ENCODE results near the gene AIRE. TPM values are rescaled to one million over a fixed set of nuclear protein-coding genes. Genes with fewer than 3 reads are reported as not detected.
A peak's percentile ranks its signal among the peaks of the same experiment; 100 is the strongest.

AIRE gene
- total and polyA plus RNA-seq, 2 of the 13 experiments (the other 11 are each of a cell fraction or from before 2014, with no cell fraction given): not detected

DNA sequence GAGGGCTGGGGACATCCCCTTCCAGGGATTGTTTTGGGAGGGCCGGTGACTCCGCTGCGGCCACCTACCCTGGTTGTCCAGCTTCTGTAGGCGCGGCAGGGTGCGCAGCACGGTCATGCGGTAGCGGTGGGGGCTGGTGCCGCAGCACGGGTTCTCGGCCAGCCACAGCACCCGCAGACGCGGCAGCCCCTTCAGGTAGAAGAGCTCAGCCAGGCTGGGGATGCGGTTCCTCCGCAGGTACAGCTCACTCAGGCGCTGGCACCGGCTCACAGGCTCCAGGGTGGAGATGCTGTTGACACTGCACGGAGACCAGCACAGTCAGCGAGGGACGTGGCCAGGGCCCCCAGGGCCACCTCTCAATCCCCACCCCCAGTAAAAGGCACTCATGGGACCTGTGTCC is 47.3 kb downstream of the AIRE start:
- no TSS peak for BruUV-seq (replicated peaks)
- Histone ChIP-seq H3K4me2 (ENCODE audit: low read depth, low read length) (no peak overlapping the region), H4K20me1 (ENCODE audit: insufficient read depth, low read length) (no peaks in the 10 kb centered on the region; the same call in 1 of the 2 replicates), H3K36me3 (replicated peaks in 1 of 2; ENCODE audit: control insufficient read depth in 1 of 2, insufficient read depth in 2 of 2, low read length in 2 of 2) (peaks cover 5 to 15% of the 10 kb centered on the region in 2 experiments; a peak in 4 of 5 replicates), H3K27ac (ENCODE audit: extremely low read length, insufficient read depth, low read length) (no peak overlapping the region), H2AFZ (ENCODE audit: low read length) (no peak overlapping the region), H3K9me3 (ENCODE audit: low read length) (no peaks in the 10 kb centered on the region), H3K79me2 (ENCODE audit: insufficient read depth, low read length) (no peaks in the 10 kb centered on the region), H3K9ac (ENCODE audit: insufficient read depth, low read depth, low read length) (no peak overlapping the region), H3K4me3 (replicated peaks in 1 of 3; ENCODE audit: insufficient read depth in 1 of 3, low read depth in 2 of 3, low read length in 3 of 3) (no peak overlapping the region), H3K4me1 (ENCODE audit: insufficient read depth, low read length) (peaks cover 9% of the 10 kb centered on the region), H3K27me3 (ENCODE audit: control insufficient read depth in 1 of 2, insufficient read depth in 2 of 2, low read length in 2 of 2) (no peaks in the 10 kb centered on the region)
- WGBS (ENCODE audit: low lambda C conversion rate): 97% methylated on average over 8 of the region's 22 CpGs
- ATAC-seq: no peak
- TF ChIP-seq NPAS2 (CRISPR knock-in tag; IDR thresholded peaks at IDR 0.05; ENCODE audit: borderline replicate concordance): no peak
- peak; percentile 25; the same call in 1 of the 2 replicates for TF ChIP-seq RBFOX2 (IDR thresholded peaks at IDR 0.05; ENCODE audit: low read depth, low read length)
- no peak for TF ChIP-seq DMAP1 (CRISPR knock-in tag; IDR thresholded peaks at IDR 0.05)
- ChIA-PET CTCF (ENCODE audit: low intra/inter-chr PET ratio, low total read pairs) (no interaction called here), POLR2A (no interaction called here)
- in situ Hi-C loops (cut with HindIII; ENCODE audit: extremely low pct_ligation_motif_present, low pct_unique_long_range_greater_than_20kb) (no loop called here), intact Hi-C loops (cut with micrococcal nuclease; ENCODE audit: unreplicated experiment) (no loop called here)
- DNase-seq (ENCODE audit: low spot score): no peak
- FAIRE-seq: no peak

DNA sequence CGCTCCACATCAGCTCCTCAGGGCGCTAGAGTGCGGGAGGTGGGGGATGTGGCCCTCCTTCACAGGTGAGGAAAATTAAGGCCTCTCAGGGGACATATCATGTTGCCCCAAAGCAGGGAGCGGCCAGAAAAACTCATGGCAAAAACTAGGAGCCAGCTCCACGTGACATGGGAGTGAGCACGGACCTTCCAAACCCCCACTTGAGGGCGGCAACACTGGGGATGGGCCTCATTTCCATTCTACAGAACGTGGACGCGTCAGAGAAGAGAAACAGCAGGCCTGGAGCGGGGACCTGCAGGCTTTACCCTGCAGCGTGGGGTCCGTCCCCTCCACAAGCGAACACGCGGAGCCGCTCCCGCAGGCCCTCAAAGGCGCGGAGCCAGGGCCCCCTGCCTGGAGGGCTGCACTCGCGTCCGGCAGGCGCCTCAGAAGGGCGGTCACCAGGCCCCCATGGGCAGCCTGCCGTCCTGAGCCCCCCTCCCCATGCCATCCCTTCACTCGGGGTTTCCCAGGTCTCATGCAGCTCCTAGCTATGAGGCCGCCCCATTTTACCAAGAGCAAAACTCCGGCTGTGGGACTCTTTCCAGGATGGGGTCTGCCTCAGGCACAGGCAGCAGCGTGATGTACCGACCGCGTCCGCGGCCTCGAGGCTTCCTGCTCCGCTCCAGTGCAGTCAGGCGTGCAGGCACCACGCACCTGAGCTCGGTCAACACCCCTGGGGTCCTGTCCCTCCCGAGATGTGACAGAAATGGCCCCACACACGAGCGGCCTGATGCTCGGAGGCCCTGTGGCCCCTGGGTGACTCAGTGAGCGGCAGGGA is 48.0 kb downstream of the AIRE start:
- peaks cover 3% of the 10 kb centered on the region for H4K20me1 ChIP-seq (ENCODE audit: insufficient read depth, low read length)
- in situ Hi-C loops (cut with HindIII; ENCODE audit: extremely low pct_ligation_motif_present, low pct_unique_long_range_greater_than_20kb) (no loop called here), intact Hi-C loops (cut with micrococcal nuclease; ENCODE audit: unreplicated experiment) (no loop called here)
- no peak overlapping the region for H2AFZ ChIP-seq (ENCODE audit: low read length)
- no peaks in the 10 kb centered on the region for H3K9me3 ChIP-seq (ENCODE audit: low read length)
- H3K27ac ChIP-seq (ENCODE audit: extremely low read length, insufficient read depth, low read length): no peak overlapping the region
- no peak for FAIRE-seq
- ATAC-seq: no peak
- TF ChIP-seq FOXP1 (IDR thresholded peaks at IDR 0.05): no peak
- no peak for TF ChIP-seq FOXP1 (CRISPR knock-in tag; IDR thresholded peaks at IDR 0.05)
- TF ChIP-seq AGO2 (optimal IDR thresholded peaks at IDR 0.05; ENCODE audit: low read depth, low read length): peak; percentile 48
- TF ChIP-seq ELF3 (CRISPR knock-in tag; IDR thresholded peaks at IDR 0.05): no peak
- no peak for TF ChIP-seq ZNF780A (CRISPR knock-in tag; IDR thresholded peaks at IDR 0.05)
- no peak for TF ChIP-seq SIX4 (CRISPR knock-in tag; IDR thresholded peaks at IDR 0.05)
- TF ChIP-seq ZSCAN25 (CRISPR knock-in tag; IDR thresholded peaks at IDR 0.05): no peak
- 99% methylated on average over 18 of the region's 45 CpGs for WGBS (ENCODE audit: low lambda C conversion rate)
- peaks cover 12% of the 10 kb centered on the region for H3K4me1 ChIP-seq (ENCODE audit: insufficient read depth, low read length)
- H3K79me2 ChIP-seq (ENCODE audit: insufficient read depth, low read length): no peaks in the 10 kb centered on the region
- H3K9ac ChIP-seq (ENCODE audit: insufficient read depth, low read depth, low read length): no peak overlapping the region
- H3K4me3 ChIP-seq (replicated peaks in 1 of 3; ENCODE audit: insufficient read depth in 1 of 3, low read depth in 2 of 3, low read length in 3 of 3): no peak overlapping the region
- H3K27me3 ChIP-seq (ENCODE audit: control insufficient read depth in 1 of 2, insufficient read depth in 2 of 2, low read length in 2 of 2): no peaks in the 10 kb centered on the region
- no peak for DNase-seq (ENCODE audit: low spot score)
- POLR2A ChIA-PET: interaction anchor here (0.5 kb wide), 1 partner anchor 172 kb away, joined by 4 read pairs; no protein-coding TSS in a partner anchor
- BruUV-seq (replicated peaks): no TSS peak
- H3K36me3 ChIP-seq (replicated peaks in 1 of 2; ENCODE audit: control insufficient read depth in 1 of 2, insufficient read depth in 2 of 2, low read length in 2 of 2): peaks cover 5 to 15% of the 10 kb centered on the region in 2 experiments; a peak in 4 of 5 replicates
- CTCF ChIA-PET (ENCODE audit: low intra/inter-chr PET ratio, low total read pairs): no interaction called here
- H3K4me2 ChIP-seq (ENCODE audit: low read depth, low read length): no peak overlapping the region

Measured in HepG2 (cell line).